GM06990 (cell line): ENCODE measurements around the gene TRAPPC1.

Experiments
- DNase-seq: peaks from one replicate; pipeline ENCODE4 v3.0.0-alpha.2; 2011; ENCODE audit not compliant: insufficient read length; ENCODE audit errors: extremely low read depth
- H3K27me3 ChIP-seq: replicated peaks from 2 replicates; pipeline ENCODE4 v1.6.0; 2011; ENCODE audit warnings: low read length; ENCODE audit not compliant: control insufficient read depth, insufficient read depth
- H3K36me3 ChIP-seq: 2 replicates; pipeline ENCODE4 v1.5.1; 2011; ENCODE audit warnings: low read length; ENCODE audit not compliant: control insufficient read depth, insufficient read depth
- H3K4me3 ChIP-seq: replicated peaks from 2 replicates; pipeline ENCODE4 v1.5.1; 2011; ENCODE audit warnings: low read depth, mild to moderate bottlenecking, control low read depth, low read length
- TF ChIP-seq, protein P1 (sequence below): IDR thresholded peaks from 2 replicates; pipeline ENCODE4 v1.5.1; 2011; ENCODE audit warnings: low read length, control low read depth, mild to moderate bottlenecking, inconsistent platforms; ENCODE audit not compliant: insufficient read depth, poor library complexity, severe bottlenecking

The TRAPPC1 gene

DNA sequence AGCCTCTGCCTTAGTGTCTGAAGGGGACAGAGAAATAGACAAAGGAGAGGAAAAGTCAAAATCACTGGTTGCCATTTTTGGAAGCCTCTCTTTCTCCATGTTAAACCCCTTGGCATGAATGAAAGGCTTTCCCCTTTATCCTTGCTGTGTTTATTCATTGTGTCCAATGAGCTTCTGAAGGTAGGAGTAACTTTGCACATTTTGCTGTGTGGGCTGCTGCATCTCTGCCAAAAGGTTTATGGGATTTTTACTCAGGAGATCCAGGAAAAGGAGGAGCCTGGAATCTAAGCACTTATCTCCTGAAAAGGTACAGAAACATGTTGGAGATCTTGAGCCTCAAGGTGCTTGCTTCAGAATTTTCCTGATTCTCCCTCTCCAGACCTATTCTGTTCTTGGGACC, 4.1 kb upstream of the TRAPPC1 start:
- no peaks in the 10 kb centered on the region for H3K27me3 ChIP-seq
- H3K4me3 ChIP-seq = no peak overlapping the region
- peaks cover 4% of the 10 kb centered on the region for H3K36me3 ChIP-seq
- TF ChIP-seq, protein P1, sequence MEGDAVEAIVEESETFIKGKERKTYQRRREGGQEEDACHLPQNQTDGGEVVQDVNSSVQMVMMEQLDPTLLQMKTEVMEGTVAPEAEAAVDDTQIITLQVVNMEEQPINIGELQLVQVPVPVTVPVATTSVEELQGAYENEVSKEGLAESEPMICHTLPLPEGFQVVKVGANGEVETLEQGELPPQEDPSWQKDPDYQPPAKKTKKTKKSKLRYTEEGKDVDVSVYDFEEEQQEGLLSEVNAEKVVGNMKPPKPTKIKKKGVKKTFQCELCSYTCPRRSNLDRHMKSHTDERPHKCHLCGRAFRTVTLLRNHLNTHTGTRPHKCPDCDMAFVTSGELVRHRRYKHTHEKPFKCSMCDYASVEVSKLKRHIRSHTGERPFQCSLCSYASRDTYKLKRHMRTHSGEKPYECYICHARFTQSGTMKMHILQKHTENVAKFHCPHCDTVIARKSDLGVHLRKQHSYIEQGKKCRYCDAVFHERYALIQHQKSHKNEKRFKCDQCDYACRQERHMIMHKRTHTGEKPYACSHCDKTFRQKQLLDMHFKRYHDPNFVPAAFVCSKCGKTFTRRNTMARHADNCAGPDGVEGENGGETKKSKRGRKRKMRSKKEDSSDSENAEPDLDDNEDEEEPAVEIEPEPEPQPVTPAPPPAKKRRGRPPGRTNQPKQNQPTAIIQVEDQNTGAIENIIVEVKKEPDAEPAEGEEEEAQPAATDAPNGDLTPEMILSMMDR = no peak
- DNase-seq = no peak

DNA sequence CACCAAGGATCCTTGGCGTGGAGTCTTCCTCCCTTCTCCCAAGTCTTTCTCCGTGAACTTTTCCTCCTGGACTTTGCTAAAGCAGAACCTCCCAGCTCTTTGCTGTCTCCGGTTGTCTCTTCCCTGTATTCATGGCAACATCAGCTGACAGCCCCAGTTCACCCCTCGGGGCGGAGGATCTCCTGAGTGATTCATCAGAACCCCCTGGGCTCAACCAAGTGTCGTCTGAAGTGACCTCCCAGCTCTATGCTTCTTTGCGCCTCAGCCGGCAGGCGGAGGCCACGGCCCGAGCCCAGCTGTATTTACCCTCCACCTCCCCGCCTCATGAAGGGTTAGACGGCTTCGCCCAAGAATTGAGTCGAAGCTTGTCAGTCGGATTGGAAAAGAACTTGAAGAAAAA, 1.2 kb upstream of the TRAPPC1 start:
- DNase-seq = peak; percentile 59
- TF ChIP-seq, protein P1 = peak; percentile 41
- peaks cover 2% of the 10 kb centered on the region for H3K36me3 ChIP-seq
- no peaks in the 10 kb centered on the region for H3K27me3 ChIP-seq
- H3K4me3 ChIP-seq = peak overlapping the region; percentile 96

DNA sequence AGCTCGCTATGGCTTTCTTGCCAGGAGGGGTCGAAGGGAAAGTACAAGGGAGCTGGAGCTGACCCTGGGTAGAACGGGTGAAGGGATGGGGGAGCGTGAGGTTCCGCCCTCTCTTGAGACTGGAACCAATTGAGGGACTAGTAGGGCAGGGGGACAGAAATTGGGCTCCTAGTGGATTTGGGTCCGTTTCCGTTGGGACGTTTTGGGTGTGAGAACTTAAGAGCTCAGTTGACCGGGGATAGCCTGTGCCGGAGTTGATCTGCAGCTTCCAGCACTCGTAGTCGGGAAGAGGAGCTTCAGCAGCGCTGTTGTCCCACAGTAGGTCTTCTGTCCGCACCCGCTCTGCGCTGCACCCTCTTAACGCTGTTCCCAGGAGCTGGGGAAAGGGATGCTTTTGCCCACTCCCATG, 741 bp upstream of the TRAPPC1 start:
- Histone ChIP-seq H3K36me3 (peaks cover 3% of the 10 kb centered on the region), H3K27me3 (no peaks in the 10 kb centered on the region), H3K4me3 (peak overlapping the region; percentile 96)
- TF ChIP-seq, protein P1 = no peak
- no peak for DNase-seq

DNA sequence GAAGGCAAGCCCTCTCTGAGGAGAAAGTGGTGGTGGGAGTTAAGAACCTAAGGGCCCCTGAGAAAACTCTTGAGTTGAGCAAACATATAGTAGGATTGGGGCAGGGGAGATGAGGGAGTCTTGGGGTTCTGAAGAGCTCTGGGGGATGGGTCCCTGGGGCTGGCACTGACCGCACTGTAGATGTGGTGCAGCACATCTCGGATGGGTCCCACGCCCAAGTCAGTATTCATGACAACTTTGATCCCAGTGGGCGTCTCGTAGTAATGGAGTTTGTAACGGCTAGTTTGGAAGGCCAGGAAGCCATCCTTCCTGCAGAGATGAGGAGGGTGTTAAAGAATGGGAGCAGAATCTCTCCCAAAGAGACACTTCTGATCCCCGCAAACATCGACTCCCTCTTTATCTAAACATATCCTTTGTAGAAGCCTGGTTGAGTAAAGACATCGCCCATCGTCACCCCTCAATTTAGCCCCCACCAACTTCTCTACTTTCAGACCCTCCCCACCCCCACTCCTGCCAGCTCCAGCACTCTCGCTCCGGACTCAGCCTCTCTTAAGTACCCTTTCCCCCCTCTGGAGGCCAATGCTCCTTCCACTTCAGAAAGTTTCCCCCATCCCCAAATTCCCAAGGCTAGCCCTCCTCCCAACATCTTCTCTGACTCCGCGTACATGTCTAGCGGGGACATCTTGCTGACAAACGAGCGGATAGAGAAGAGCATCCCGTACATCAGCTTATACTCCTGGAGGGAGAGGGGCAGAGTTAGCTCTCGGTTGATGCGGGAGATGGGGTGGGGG, 710 bp downstream of the TRAPPC1 start:
- TF ChIP-seq, protein P1 = no peak
- Histone ChIP-seq H3K4me3 (peak overlapping the region; percentile 96), H3K27me3 (no peaks in the 10 kb centered on the region), H3K36me3 (peaks cover 1% of the 10 kb centered on the region)
- DNase-seq = no peak

DNA sequence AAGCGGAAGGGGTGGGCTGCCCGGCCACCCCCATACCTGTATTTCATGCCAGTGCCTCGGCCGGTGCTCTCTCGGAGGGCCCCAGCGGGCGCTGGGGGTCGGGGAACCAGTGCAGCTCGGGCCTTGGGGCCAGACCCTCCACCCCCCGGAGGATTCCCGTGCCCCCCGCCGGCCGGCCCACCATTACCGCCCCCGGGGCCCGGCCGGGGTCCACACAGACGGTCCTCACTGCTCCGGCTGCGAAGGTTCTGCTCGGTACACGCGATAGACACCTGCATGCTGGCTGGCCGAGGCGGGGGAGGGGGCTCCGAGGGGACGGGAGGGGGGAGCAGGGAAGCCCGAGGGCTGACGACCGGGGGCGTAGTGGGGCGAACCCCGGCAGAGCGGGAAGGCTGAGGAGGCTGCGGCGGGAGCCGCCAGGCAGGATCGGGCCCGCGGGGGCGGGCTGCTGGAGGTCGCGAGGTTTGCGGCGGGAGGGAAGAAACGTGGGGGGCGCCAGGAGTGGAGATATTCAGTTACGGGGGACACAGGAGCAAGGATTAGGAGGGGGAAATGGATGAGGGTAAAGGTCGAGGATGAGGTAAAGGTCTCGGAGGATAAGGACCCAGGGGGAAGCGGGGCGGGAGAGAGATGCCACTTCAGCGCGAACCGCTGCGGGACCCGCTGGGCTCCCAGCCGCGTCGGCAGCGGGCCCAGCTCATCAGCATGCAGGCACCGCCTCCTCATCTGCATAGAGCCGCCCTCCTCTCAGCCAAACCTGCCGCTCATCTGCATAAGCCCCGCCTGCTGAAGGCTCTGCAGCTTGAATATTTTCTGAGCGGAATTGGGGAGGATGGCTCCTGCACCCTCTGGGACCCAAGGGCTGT, 2.4 kb downstream of the TRAPPC1 start, which contains the start of gene KCNAB3:
TSS of gene KCNAB3 (minus strand) at position 699 of the 866 bp plus-strand sequence. CDS start at position 278, 421 bp downstream.
- TF ChIP-seq, protein P1 = no peak
- H3K36me3 ChIP-seq = peaks cover 1% of the 10 kb centered on the region
- no peak for DNase-seq
- no peak within 1 kb of the TSS for H3K4me3 ChIP-seq
- no peaks in the 10 kb centered on the region for H3K27me3 ChIP-seq
